Non-pigmented ciliary epithelial cell (primary cell): ENCODE data around the gene GOLT1B.

Source experiments
- DNase-seq: peaks from one replicate; pipeline ENCODE4 v3.0.0-alpha.2; 2010; ENCODE audit warnings: low read depth

GOLT1B gene

GRCh38 chr12:21566223-21566906 is 64.8 kb downstream of the GOLT1B start:
- no peak for DNase-seq

- no peak for DNase-seq
Observed at GRCh38 chr12:21566907-21567394, 65.4 kb downstream of the GOLT1B start.
